HFF-Myc (cell line): ENCODE measurements around the gene BCL7A.

Source experiments
- DNase-seq: peaks from one replicate; pipeline ENCODE4 v3.0.0-alpha.2; 2011; ENCODE audit warnings: low read depth; ENCODE audit errors: extremely low read depth
- H3K4me3 ChIP-seq: replicated peaks from 2 replicates; pipeline ENCODE4 v1.5.1; 2011; ENCODE audit warnings: low read depth, mild to moderate bottlenecking, control low read depth, low read length
- TF ChIP-seq, protein P1 (sequence below): IDR thresholded peaks from 2 replicates; pipeline ENCODE4 v1.5.1; 2012; ENCODE audit warnings: mild to moderate bottlenecking, low read depth, low read length, control low read depth; ENCODE audit errors: missing control alignments

The BCL7A gene

DNA sequence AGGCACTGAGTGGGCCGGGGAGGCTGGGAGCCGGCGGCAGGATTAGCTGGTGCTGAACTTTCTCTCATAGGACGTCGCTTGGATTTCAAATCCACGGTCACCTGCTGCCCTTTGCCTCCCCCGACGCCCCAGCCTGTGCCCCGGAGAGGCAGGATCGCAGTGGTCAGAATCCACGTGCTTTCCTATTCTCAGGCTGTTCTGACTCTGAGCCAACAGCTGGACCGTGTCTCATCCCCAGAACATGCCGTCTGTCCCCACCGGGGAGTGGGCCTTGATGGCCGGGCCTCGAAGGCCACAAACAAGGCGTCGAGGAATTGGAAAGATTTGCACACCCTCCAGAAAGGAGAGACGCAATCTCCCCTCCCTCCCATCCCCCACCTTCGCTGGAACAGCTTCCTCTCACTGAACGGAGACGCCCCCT lies 38.4 kb downstream of the BCL7A start:
- TF ChIP-seq, protein P1, sequence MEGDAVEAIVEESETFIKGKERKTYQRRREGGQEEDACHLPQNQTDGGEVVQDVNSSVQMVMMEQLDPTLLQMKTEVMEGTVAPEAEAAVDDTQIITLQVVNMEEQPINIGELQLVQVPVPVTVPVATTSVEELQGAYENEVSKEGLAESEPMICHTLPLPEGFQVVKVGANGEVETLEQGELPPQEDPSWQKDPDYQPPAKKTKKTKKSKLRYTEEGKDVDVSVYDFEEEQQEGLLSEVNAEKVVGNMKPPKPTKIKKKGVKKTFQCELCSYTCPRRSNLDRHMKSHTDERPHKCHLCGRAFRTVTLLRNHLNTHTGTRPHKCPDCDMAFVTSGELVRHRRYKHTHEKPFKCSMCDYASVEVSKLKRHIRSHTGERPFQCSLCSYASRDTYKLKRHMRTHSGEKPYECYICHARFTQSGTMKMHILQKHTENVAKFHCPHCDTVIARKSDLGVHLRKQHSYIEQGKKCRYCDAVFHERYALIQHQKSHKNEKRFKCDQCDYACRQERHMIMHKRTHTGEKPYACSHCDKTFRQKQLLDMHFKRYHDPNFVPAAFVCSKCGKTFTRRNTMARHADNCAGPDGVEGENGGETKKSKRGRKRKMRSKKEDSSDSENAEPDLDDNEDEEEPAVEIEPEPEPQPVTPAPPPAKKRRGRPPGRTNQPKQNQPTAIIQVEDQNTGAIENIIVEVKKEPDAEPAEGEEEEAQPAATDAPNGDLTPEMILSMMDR: no peak
- no peak overlapping the region for H3K4me3 ChIP-seq
- no peak for DNase-seq

DNA sequence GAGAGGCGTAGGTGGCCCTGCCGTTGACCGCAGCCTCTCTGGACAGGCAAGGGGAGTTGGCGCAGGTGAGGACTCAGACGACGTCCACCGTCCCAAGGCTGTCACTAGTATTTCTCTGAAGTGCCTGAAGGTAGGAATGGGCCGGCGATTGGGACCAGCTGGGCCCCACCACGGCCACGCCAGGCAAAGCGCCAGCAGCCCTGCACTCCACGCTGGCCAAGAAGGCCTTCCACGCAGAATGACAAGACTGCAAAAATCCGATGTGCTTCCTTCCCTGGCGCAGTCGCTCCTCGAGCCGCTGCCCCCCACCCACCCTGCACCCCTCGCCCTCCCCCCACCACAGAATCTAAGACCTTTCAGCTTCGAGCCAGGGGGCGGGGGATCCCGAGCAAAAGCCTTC lies 39.6 kb downstream of the BCL7A start:
- DNase-seq: no peak
- TF ChIP-seq, protein P1: no peak
- no peak overlapping the region for H3K4me3 ChIP-seq

DNA sequence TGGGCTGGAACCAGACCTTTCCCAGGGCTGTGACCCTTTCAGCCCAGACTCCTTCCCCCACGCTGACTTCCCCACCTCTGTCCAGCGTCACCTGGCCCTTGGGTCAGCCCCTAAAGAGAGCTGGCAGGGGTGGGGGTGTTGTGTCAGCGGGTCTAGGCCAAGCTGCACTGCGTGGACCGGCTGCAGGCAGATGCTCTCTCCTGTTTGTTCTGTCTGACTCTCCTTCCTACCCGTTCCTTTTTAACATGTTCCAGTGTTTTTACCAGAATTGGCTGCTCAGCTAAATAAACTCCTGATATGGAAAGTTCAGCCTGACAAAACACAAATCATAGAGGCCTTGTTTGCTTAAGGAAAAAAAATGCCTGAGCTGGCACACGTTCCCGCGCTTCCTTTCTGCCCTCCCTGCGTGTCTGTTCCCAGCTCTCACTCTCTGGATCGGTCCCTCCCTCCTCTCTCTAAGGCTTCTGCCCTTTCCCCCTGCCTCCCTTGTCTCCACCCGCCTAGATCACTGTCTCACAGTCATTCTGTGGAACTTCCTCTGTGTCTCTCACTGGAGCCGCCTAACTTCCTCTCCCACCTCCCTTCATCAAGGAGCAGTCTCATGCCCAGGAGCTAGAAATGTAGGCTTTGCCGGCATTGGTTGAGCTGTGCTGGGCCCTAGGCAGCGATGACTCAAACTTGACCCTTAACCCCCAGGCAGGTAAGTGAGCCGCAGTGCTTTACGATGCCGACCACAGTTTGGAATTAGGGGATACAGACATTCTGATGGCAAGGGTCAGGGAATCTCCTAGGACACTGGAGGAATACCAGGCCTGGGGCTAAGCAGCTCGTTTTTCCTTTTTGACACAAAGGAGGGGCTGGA lies 41.4 kb downstream of the BCL7A start:
- H3K4me3 ChIP-seq: no peak overlapping the region
- TF ChIP-seq, protein P1: no peak
- DNase-seq: no peak

DNA sequence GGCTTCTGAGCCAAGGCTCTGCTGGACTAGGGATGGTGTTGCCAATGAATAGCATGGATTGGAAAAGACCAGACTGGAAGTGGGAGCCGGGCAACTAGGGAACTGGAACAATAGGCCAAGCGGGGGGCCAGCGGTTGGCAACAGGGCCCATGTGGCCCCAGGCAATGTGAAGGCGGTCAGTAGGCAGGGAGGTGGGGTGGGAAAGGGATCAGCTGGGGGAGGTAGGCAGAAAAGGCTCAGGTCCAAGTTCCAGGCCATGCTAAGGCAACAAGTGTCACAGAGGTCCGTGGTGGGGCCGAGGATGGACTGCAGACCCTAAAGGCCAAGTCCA lies 42.0 kb downstream of the BCL7A start:
- H3K4me3 ChIP-seq: no peak overlapping the region
- DNase-seq: no peak
- TF ChIP-seq, protein P1: no peak

DNA sequence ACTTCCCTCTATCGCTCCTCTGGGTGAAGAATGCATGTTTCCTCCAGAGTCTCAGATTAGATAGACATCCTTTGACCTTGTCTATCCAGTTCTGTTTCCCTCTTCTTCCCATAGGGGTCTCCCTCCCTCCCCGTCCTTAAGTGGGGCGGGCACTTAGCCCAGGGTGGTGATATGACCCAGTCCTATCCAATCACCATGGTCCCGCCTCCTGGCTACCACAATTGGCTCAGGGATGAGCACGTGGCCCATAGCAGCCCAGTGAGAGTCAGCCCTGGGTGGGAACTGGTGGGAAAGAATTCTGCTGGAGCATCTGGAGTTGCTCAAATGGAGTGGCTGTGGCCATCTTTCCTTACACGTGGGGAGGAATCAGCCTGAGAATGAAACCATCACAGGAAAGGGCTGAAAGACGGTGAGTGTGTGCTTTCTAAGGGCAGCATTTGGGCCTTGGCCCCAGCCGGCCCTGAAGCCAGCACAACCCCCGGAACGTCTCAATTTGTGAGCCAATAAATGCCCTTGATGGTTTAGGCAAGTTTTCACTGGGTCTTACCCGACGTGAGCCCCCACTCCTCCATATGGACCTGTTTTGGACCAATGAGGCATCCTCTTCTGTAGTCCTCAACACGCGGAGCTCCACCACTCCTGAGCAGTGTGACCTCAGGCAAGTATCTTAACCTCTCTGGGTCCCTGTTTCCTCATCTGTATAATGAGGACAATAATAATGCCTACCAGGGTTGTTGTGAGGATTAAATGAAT lies 42.5 kb downstream of the BCL7A start:
- peak; percentile 91 for DNase-seq
- peak overlapping the region; percentile 27 for H3K4me3 ChIP-seq
- TF ChIP-seq, protein P1: peak; percentile 73

DNA sequence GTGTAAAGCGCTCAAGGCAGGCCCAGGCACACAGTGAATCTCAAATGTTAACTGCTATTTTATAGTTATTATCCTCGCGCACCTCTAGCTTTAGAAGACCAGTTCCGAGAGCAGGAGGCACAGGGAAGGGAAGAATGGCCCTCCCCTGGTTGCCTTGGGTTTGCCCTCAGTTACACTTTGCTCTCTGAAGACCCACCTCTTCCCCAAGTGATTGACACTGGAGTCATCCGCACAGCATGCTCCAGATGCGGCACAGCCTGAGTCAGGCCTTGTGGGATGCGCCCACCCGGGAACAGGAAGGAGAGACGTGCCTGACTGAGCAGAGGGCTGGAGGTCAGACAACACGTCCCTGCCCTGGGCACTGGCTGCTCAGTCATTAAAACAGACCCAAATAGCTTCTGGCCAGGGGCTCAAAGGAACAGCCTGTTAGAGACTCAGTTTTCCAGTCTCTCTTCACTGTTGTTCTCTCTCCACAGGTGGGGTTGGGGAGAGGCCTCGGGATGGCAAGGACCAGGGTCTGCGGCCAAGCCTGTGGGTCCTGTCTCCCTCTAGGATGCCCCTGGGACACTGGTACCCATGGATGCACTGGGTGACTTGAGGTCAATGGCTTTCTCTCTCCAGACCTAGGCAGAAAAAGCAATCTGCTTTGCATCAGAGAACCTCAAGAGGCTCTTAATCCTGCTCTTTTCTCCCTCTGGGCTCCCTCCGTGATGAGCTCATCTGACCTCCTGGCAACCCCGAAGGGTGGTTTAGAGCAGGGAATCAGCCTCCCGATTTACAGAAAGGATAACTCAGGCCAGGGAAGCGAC lies 43.3 kb downstream of the BCL7A start:
- TF ChIP-seq, protein P1: no peak
- H3K4me3 ChIP-seq: peak overlapping the region; percentile 27
- DNase-seq: peak; percentile 79
